SK-N-SH treated with all-trans-retinoic acid at 6 μM for 48 hours (cell line): ENCODE results near the gene KCNK3.

Source experiments
- CSDC2 ChIP-seq: fragments of 250-450 bp; sonication (Bioruptor Pico); IDR thresholded peaks from 2 replicates; pipeline ENCODE4 v1.5.0; 2020; ENCODE audit warnings: mild to moderate bottlenecking, moderate library complexity
- POU6F1 ChIP-seq: fragments of 250-450 bp; sonication (Bioruptor Pico); IDR thresholded peaks from 2 replicates; pipeline ENCODE4 v1.8.0; 2021; ENCODE audit warnings: low read depth, mild to moderate bottlenecking, moderate library complexity, borderline replicate concordance
- TOX ChIP-seq: fragments of 250-450 bp; sonication (Bioruptor Pico); IDR thresholded peaks from 2 replicates; pipeline ENCODE4 v1.8.0; 2021; ENCODE audit warnings: mild to moderate bottlenecking, moderate library complexity, borderline replicate concordance
- ZFP30 ChIP-seq: fragments of 450-650 bp; formaldehyde crosslinking; IDR thresholded peaks from 2 replicates; pipeline ENCODE4 v1.5.0; 2022; ENCODE audit warnings: mild to moderate bottlenecking, moderate library complexity
- TF ChIP-seq, protein P1 (sequence below): fragments of 250-450 bp; sonication (Bioruptor Pico); IDR thresholded peaks from 2 replicates; pipeline ENCODE4 v1.5.1; 2020; ENCODE audit warnings: low read depth, mild to moderate bottlenecking, moderate library complexity

DNA sequence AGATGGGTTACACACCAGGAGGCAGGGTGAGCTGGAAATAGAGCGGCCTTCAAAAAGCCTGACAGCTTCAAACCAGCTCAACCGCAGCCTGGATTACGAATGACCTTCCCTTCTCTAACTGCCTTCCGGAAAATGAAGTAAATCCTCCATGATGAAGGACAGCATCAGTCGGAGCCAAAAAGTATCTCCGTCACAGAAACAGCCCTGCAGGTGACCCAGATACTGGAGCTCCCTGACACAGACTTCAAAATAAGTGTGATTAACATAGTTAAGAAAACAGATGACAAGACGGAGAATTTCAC lies 41.1 kb upstream of the KCNK3 start:
- TF ChIP-seq, protein P1, sequence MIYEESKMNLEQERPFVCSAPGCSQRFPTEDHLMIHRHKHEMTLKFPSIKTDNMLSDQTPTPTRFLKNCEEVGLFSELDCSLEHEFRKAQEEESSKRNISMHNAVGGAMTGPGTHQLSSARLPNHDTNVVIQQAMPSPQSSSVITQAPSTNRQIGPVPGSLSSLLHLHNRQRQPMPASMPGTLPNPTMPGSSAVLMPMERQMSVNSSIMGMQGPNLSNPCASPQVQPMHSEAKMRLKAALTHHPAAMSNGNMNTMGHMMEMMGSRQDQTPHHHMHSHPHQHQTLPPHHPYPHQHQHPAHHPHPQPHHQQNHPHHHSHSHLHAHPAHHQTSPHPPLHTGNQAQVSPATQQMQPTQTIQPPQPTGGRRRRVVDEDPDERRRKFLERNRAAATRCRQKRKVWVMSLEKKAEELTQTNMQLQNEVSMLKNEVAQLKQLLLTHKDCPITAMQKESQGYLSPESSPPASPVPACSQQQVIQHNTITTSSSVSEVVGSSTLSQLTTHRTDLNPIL (CRISPR knock-in tag), result no peak
- no peak for TF ChIP-seq ZFP30
- no peak for TF ChIP-seq CSDC2 (CRISPR knock-in tag)
- TF ChIP-seq POU6F1 (CRISPR knock-in tag), result no peak
- TF ChIP-seq TOX (CRISPR knock-in tag), result no peak
